Neutrophil (primary cell): ENCODE results near the gene KDSR.

Source experiments
- H3K27ac ChIP-seq: fragments of 200-600 bp; sonication (generic); 2 replicates; pipeline ENCODE4 v1.5.1; 2016; ENCODE audit warnings: mild to moderate bottlenecking, moderate library complexity
- H3K27me3 ChIP-seq: fragments of 200-600 bp; sonication (generic); 2 replicates; pipeline ENCODE4 v1.6.0; 2016; ENCODE audit warnings: mild to moderate bottlenecking
- H3K36me3 ChIP-seq: fragments of 200-600 bp; sonication (generic); 2 replicates; pipeline ENCODE4 v1.5.1; 2017
- H3K4me1 ChIP-seq, 2 experiments: fragments of 200-600 bp in 1 of 2; sonication (generic) in 1 of 2; 1 replicate in 1 of 2; 2 replicates in 1 of 2; pipeline versions ENCODE4 v1.5.1 to v1.6.1; 2013 to 2016; ENCODE audit warnings: low read depth in 1 of 2, low read length in 1 of 2, mild to moderate bottlenecking in 1 of 2, moderate library complexity in 1 of 2; ENCODE audit not compliant: control insufficient read depth in 1 of 2, insufficient read depth in 1 of 2
- H3K4me3 ChIP-seq, 2 experiments: fragments of 200-600 bp in 1 of 2; sonication (generic) in 1 of 2; 1 replicate in 1 of 2; 2 replicates in 1 of 2; pipeline ENCODE4 v1.5.1; 2013 to 2016; ENCODE audit warnings: low read depth in 1 of 2, low read length in 1 of 2, mild to moderate bottlenecking in 1 of 2, moderate library complexity in 1 of 2
- H3K9me3 ChIP-seq: fragments of 200-600 bp; sonication (generic); 2 replicates; pipeline ENCODE4 v1.5.1; 2016
- TF ChIP-seq, protein P1 (sequence below): fragments of 200-600 bp; sonication (generic); IDR thresholded peaks from 2 replicates; pipeline ENCODE4 v1.5.1; 2016; ENCODE audit warnings: antibody characterized with exemption

KDSR gene

DNA sequence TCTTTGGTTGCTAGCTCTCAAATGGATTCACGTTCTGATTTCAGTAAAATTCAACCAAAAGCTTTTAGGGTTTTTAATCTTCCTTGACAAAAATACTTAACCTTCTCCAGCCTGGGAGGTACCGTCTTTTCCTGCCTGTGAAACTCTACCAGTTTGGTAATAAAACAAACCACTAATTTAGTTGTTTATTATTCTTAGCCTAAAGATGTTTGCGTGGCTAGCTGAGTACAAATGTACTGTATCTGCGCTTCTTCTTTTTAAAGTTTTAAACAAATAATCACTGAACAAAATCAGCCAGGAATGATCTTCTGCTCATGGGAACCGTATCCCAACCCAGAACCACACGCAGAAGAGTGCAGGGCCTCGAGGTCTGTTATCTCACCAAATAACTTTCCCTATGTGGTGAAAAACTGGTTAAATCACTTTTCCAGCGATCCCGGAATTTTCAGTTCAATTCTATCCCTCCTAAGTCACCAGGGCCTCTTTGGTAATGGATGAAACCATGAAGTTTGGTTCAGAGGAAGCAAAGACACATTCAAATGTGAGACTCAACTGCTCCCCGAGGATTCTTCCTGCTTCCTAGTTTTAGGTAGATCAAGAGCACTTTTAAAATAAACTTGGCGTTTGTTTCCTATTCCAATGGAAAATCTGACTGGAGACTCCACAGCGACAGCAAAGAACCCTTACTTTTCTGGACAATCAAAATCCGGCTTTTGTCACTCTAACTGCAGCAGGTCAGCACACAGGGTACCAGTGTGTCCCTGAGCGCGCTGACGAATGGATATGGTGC, 83.5 kb downstream of the KDSR start:
- TF ChIP-seq, protein P1, sequence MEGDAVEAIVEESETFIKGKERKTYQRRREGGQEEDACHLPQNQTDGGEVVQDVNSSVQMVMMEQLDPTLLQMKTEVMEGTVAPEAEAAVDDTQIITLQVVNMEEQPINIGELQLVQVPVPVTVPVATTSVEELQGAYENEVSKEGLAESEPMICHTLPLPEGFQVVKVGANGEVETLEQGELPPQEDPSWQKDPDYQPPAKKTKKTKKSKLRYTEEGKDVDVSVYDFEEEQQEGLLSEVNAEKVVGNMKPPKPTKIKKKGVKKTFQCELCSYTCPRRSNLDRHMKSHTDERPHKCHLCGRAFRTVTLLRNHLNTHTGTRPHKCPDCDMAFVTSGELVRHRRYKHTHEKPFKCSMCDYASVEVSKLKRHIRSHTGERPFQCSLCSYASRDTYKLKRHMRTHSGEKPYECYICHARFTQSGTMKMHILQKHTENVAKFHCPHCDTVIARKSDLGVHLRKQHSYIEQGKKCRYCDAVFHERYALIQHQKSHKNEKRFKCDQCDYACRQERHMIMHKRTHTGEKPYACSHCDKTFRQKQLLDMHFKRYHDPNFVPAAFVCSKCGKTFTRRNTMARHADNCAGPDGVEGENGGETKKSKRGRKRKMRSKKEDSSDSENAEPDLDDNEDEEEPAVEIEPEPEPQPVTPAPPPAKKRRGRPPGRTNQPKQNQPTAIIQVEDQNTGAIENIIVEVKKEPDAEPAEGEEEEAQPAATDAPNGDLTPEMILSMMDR, result no peak
- H3K36me3 ChIP-seq, result no peaks in the 10 kb centered on the region
- H3K27me3 ChIP-seq, result no peaks in the 10 kb centered on the region
- H3K9me3 ChIP-seq, result no peaks in the 10 kb centered on the region
- H3K27ac ChIP-seq, result no peak overlapping the region
- H3K4me1 ChIP-seq, result no peaks in the 10 kb centered on the region
- no peak overlapping the region for H3K4me3 ChIP-seq

DNA sequence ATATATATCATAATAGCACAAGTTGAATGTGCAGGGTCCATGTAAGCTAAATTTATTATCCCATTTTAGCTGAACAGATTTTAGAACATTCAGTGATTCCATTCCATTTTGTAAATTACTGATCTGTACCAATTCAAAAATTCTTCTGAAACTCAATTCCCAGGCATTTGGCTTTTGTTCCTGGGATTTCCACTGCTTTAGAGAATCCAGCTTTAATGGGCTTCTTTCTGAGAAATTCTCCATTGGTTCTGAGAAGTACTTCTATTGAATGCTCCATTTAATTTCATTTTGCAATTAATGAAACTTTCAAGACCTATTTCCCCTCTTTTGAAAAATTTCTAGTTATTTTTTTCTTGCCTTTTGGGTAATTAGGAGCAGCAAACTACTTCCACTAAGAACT, 84.2 kb downstream of the KDSR start:
- Histone ChIP-seq H3K27me3 (no peaks in the 10 kb centered on the region), H3K36me3 (no peaks in the 10 kb centered on the region), H3K27ac (no peak overlapping the region), H3K4me1 (no peaks in the 10 kb centered on the region), H3K9me3 (no peaks in the 10 kb centered on the region), H3K4me3 (no peak overlapping the region)
- TF ChIP-seq, protein P1, result no peak
